H9 (cell line): ENCODE measurements around the gene GDF15. TPM values are rescaled to one million over a fixed set of nuclear protein-coding genes. Genes with fewer than 3 reads are reported as not detected.

Source experiments
- DNase-seq: peaks from one replicate; pipeline ENCODE4 v3.0.0-alpha.2; 2017
- H2AFZ ChIP-seq: one replicate; pipeline ENCODE4 v1.6.1; 2013; ENCODE audit warnings: mild to moderate bottlenecking, low read length, control low read depth, moderate library complexity
- H2AK5ac ChIP-seq: 2 replicates; pipeline ENCODE4 v1.6.1; 2013; ENCODE audit warnings: low read length, control low read depth, mixed read lengths; ENCODE audit not compliant: insufficient read length
- H2BK120ac ChIP-seq: one replicate; pipeline ENCODE4 v1.6.1; 2013; ENCODE audit warnings: low read depth, mild to moderate bottlenecking, low read length, control low read depth, inconsistent platforms; ENCODE audit not compliant: poor library complexity, severe bottlenecking
- H2BK12ac ChIP-seq: 2 replicates; pipeline ENCODE4 v1.6.1; 2013; ENCODE audit warnings: low read length, control low read depth, mixed read lengths, low read depth; ENCODE audit not compliant: insufficient read length
- H2BK15ac ChIP-seq: 2 replicates; pipeline ENCODE4 v1.6.1; 2013; ENCODE audit warnings: low read depth, low read length, control low read depth
- H2BK20ac ChIP-seq: one replicate; pipeline ENCODE4 v1.6.1; 2013; ENCODE audit warnings: low read depth, mild to moderate bottlenecking, low read length, control low read depth, inconsistent platforms; ENCODE audit not compliant: poor library complexity, severe bottlenecking
- H2BK5ac ChIP-seq: 2 replicates; pipeline ENCODE4 v1.6.1; 2013; ENCODE audit warnings: low read length, control low read depth, mixed read lengths; ENCODE audit not compliant: insufficient read length
- H3K14ac ChIP-seq: 2 replicates; pipeline ENCODE4 v1.6.1; 2013; ENCODE audit warnings: low read length, control low read depth; ENCODE audit not compliant: insufficient read depth
- H3K18ac ChIP-seq: 2 replicates; pipeline ENCODE4 v1.6.1; 2013; ENCODE audit warnings: low read depth, mild to moderate bottlenecking, mixed read lengths, low read length, control low read depth; ENCODE audit not compliant: insufficient read length
- H3K23ac ChIP-seq: 2 replicates; pipeline ENCODE4 v1.6.1; 2013; ENCODE audit warnings: low read length, control low read depth, mixed read lengths, low read depth; ENCODE audit not compliant: insufficient read length
- H3K23me2 ChIP-seq: 2 replicates; pipeline ENCODE4 v1.6.1; 2013; ENCODE audit warnings: low read depth, mild to moderate bottlenecking, mixed read lengths, low read length, control low read depth; ENCODE audit not compliant: insufficient read length, poor library complexity, severe bottlenecking
- H3K27ac ChIP-seq: 2 replicates; pipeline ENCODE4 v1.5.1; 2013; ENCODE audit warnings: low read length, control low read depth, mixed read lengths, low read depth; ENCODE audit not compliant: insufficient read length
- H3K27me3 ChIP-seq: 2 replicates; pipeline ENCODE4 v1.6.1; 2013; ENCODE audit warnings: low read length, control low read depth, inconsistent platforms; ENCODE audit not compliant: insufficient read depth
- H3K4ac ChIP-seq: 2 replicates; pipeline ENCODE4 v1.6.1; 2013; ENCODE audit warnings: low read depth, mild to moderate bottlenecking, control low read depth, inconsistent platforms, low read length, moderate library complexity
- H3K4me1 ChIP-seq: 2 replicates; pipeline ENCODE4 v1.6.1; 2013; ENCODE audit warnings: low read length, control low read depth, inconsistent platforms; ENCODE audit not compliant: insufficient read depth
- H3K4me2 ChIP-seq: 2 replicates; pipeline ENCODE4 v1.6.1; 2013; ENCODE audit warnings: low read length, control low read depth, mixed read lengths; ENCODE audit not compliant: insufficient read length, insufficient read depth
- H3K56ac ChIP-seq: 2 replicates; pipeline ENCODE4 v1.6.1; 2013; ENCODE audit warnings: low read depth, mild to moderate bottlenecking, mixed read lengths, low read length, control low read depth; ENCODE audit not compliant: insufficient read length
- H3K79me1 ChIP-seq: 2 replicates; pipeline ENCODE4 v1.6.1; 2013; ENCODE audit warnings: low read depth, mild to moderate bottlenecking, moderate library complexity, low read length, control low read depth, inconsistent platforms; ENCODE audit not compliant: insufficient read depth, poor library complexity, severe bottlenecking
- H3K79me2 ChIP-seq: 2 replicates; pipeline ENCODE4 v1.6.1; 2013; ENCODE audit warnings: low read length, control low read depth, inconsistent platforms; ENCODE audit not compliant: insufficient read depth
- H3K9ac ChIP-seq: 2 replicates; pipeline ENCODE4 v1.6.1; 2013; ENCODE audit warnings: low read length, control low read depth, mixed read lengths; ENCODE audit not compliant: insufficient read length; ENCODE audit errors: extremely low read depth
- H3K9me3 ChIP-seq: one replicate; pipeline ENCODE4 v1.6.1; 2013; ENCODE audit warnings: low read depth, low read length, inconsistent platforms; ENCODE audit not compliant: control insufficient read depth
- H3T11ph ChIP-seq: one replicate; pipeline ENCODE4 v1.6.1; 2013; ENCODE audit warnings: mild to moderate bottlenecking, low read length, control low read depth, inconsistent platforms
- H4K20me1 ChIP-seq: one replicate; pipeline ENCODE4 v1.6.1; 2013; ENCODE audit not compliant: control insufficient read depth, insufficient read length, insufficient read depth
- H4K5ac ChIP-seq: 2 replicates; pipeline ENCODE4 v1.6.1; 2013; ENCODE audit warnings: low read depth, mild to moderate bottlenecking, mixed read lengths, low read length, control low read depth; ENCODE audit not compliant: insufficient read length
- H4K8ac ChIP-seq: replicated peaks from 2 replicates; pipeline ENCODE4 v1.6.1; 2013; ENCODE audit warnings: low read length, control low read depth, mixed read lengths, low read depth; ENCODE audit not compliant: insufficient read length
- H4K91ac ChIP-seq: 2 replicates; pipeline ENCODE4 v1.6.1; 2013; ENCODE audit warnings: low read depth, mild to moderate bottlenecking, moderate library complexity, mixed read lengths, low read length, control low read depth; ENCODE audit not compliant: insufficient read length
- H3K27ac Mint-ChIP-seq, 3 experiments: 2 replicates in 2 of 3; 3 replicates in 1 of 3; pipeline ENCODE4 v1.8.0; 2020 to 2021; ENCODE audit warnings: mixed read lengths in 3 of 3, mild to moderate bottlenecking in 1 of 3, moderate library complexity in 1 of 3
- H3K27me3 Mint-ChIP-seq: 2 replicates; pipeline ENCODE4 v1.8.0; 2021; ENCODE audit warnings: low read depth, mild to moderate bottlenecking, moderate library complexity, mixed read lengths
- H3K36me3 Mint-ChIP-seq, 3 experiments: 2 replicates in 2 of 3; 3 replicates in 1 of 3; pipeline ENCODE4 v1.8.0; 2020 to 2021; ENCODE audit warnings: low read depth in 3 of 3, mixed read lengths in 3 of 3; ENCODE audit not compliant: insufficient read depth in 1 of 3
- H3K4me1 Mint-ChIP-seq, 2 experiments: 2 replicates each; pipeline ENCODE4 v1.8.0; 2020; ENCODE audit warnings: mixed read lengths in 2 of 2
- H3K4me3 Mint-ChIP-seq, 2 experiments: 2 replicates in 1 of 2; 3 replicates in 1 of 2; pipeline ENCODE4 v1.8.0; 2020 to 2021; ENCODE audit warnings: mild to moderate bottlenecking in 2 of 2, mixed read lengths in 2 of 2, moderate library complexity in 1 of 2
- H3K9me3 Mint-ChIP-seq, 2 experiments: 2 replicates in 1 of 2; 3 replicates in 1 of 2; pipeline ENCODE4 v1.8.0; 2020; ENCODE audit warnings: mild to moderate bottlenecking in 2 of 2, mixed read lengths in 2 of 2, moderate library complexity in 1 of 2
- CTCF ChIP-seq: fragments of 200-600 bp; sonication (generic); conservative IDR thresholded peaks from 3 replicates; pipeline ENCODE4 v1.8.0; 2021; ENCODE audit warnings: antibody characterized with exemption, mild to moderate bottlenecking
- WGBS: extraction: QIAGEN DNeasy Blood & Tissue Kit; methylation state at CpG from one replicate; pipeline ENCODE4 v1.1.7; 2013; ENCODE audit warnings: missing lambda C conversion rate, low lambda C conversion rate, mixed read lengths; ENCODE audit not compliant: insufficient read length; ENCODE audit errors: extremely low coverage; 5-methylcytosine and 5-hydroxymethylcytosine counted together
- microRNA-seq: library from miRNA; unstranded; fragments of <30 nt; microRNA quantifications from one replicate; pipeline ENCODE4, GENCODE V29; 2020; ENCODE audit warnings: borderline microRNAs expressed
- total RNA-seq: library from RNA; stranded (reverse); gene quantifications from 2 replicates; pipeline ENCODE4 v1.2.1, GENCODE V29; 2021

Gene GDF15
- total RNA-seq, 1 experiment from 2014 or later = 5.7 TPM

DNA sequence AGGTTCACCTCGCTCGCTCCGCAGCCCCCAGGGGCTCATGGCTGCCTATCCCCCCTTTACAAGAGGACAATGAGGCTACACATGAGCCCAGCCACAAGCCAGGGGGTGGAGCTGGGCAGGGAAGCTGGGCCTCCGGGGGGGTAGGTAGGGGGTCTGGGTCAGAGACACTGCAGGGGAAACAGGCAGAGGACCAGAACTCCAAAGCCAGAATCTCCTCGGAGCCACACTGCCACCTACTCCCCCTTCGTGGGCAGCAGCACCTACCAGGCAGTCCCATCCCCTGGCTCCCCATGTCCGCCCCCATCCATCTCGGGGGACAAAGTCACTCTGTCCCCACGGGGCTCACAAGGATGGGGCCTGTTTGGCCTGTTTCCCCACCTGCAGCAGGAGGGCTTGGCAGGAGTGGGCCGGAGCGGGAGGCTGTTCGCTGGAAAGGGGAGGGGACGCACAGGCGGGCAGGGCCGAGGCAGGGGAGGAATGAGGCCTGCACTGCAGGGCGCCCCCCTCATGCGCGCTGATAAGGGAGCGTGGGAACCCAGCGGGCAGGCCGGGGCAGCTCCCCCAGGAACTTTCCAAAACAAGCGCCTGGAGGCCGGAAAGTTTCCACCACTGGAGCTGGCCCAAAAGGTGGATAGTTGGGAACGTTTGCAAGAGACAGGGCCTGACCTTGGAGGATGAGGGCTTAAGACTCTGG lies 52.5 kb downstream of the GDF15 start:
- no peak overlapping the region for H2BK12ac ChIP-seq
- no peak overlapping the region for H3K27ac ChIP-seq
- no peak overlapping the region for H3K9ac ChIP-seq
- H4K91ac ChIP-seq = no peak overlapping the region
- peaks cover 3% of the 10 kb centered on the region in 2 experiments; a peak in 4 of 5 replicates for H3K9me3 Mint-ChIP-seq
- no peak overlapping the region for H4K5ac ChIP-seq
- peak overlapping the region; percentile 74 to 89 (median 88); a peak in 3 of 7 replicates for H3K27ac Mint-ChIP-seq
- peaks cover 3% of the 10 kb centered on the region for H3K27me3 Mint-ChIP-seq
- no peak overlapping the region for H3K23ac ChIP-seq
- no peaks in the 10 kb centered on the region for H3K79me1 ChIP-seq
- no peak overlapping the region for H2BK15ac ChIP-seq
- H2AFZ ChIP-seq = no peak overlapping the region
- H3T11ph ChIP-seq = no peak overlapping the region
- H3K9me3 ChIP-seq = no peaks in the 10 kb centered on the region
- H4K20me1 ChIP-seq = peaks cover 3% of the 10 kb centered on the region
- peak; percentile 73 for DNase-seq
- H3K4me1 Mint-ChIP-seq = peaks cover 29 to 34% of the 10 kb centered on the region in 2 experiments
- H3K18ac ChIP-seq = no peak overlapping the region
- H3K27me3 ChIP-seq = no peaks in the 10 kb centered on the region
- no peak overlapping the region for H2BK120ac ChIP-seq
- H3K56ac ChIP-seq = no peak overlapping the region
- H2AK5ac ChIP-seq = no peak overlapping the region
- WGBS = no CpG with 5 or more reads among the region's 24 CpGs
- H2BK20ac ChIP-seq = no peak overlapping the region
- H3K4me1 ChIP-seq = peaks cover 7% of the 10 kb centered on the region; the same call in 1 of the 2 replicates
- H3K14ac ChIP-seq = peak overlapping the region; percentile 18; the same call in 1 of the 2 replicates
- no peak for TF ChIP-seq CTCF
- H3K36me3 Mint-ChIP-seq = peaks cover 7 to 30% (median 22%) of the 10 kb centered on the region in 3 experiments
- no peak overlapping the region for H2BK5ac ChIP-seq
- H3K4ac ChIP-seq = no peak overlapping the region
- H3K79me2 ChIP-seq = no peaks in the 10 kb centered on the region
- H4K8ac ChIP-seq = no peak overlapping the region
- H3K23me2 ChIP-seq = peaks cover 10% of the 10 kb centered on the region
- H3K4me2 ChIP-seq = peak overlapping the region; percentile 46
- peak overlapping the region; percentile 60 to 74 for H3K4me3 Mint-ChIP-seq

Small RNA genes within 50 kb of the gene (microRNA-seq; reads per million reads assigned to microRNA genes)
- gene MIR3189 = not detected

Other genes with a start within 250 kb of the GDF15 start
- gene PIK3R2, start 233.0 kb upstream of the GDF15 start, total RNA-seq = 42.8 and 45.1 TPM in 2 replicates
- gene IFI30, start 212.3 kb upstream of the GDF15 start, total RNA-seq = 23.6 and 28.0 TPM in 2 replicates
- 22.4 and 26.4 TPM in 2 replicates for gene MPV17L2, start 192.9 kb upstream of the GDF15 start, total RNA-seq
- gene RAB3A, start 182.1 kb upstream of the GDF15 start, total RNA-seq = 6.8 and 8.5 TPM in 2 replicates
- 1.4 and 1.8 TPM in 2 replicates for gene PDE4C, start 159.7 kb upstream of the GDF15 start, total RNA-seq
- 0.39 and 0.48 TPM in 2 replicates for gene IQCN, start 111.7 kb upstream of the GDF15 start, total RNA-seq
- 103 and 109 TPM in 2 replicates for gene JUND, start 104.5 kb upstream of the GDF15 start, total RNA-seq
- 342 and 344 TPM in 2 replicates for gene LSM4, start 63.1 kb upstream of the GDF15 start, total RNA-seq
- gene PGPEP1, start 45.6 kb upstream of the GDF15 start, total RNA-seq = 61.4 and 64.8 TPM in 2 replicates
- gene LRRC25, start 11.5 kb downstream of the GDF15 start, total RNA-seq = 0.18 TPM in 1 of 2 replicates, not detected in the other
- 46.1 and 50.0 TPM in 2 replicates for gene SSBP4, start 33.2 kb downstream of the GDF15 start, total RNA-seq
- gene ISYNA1, start 52.0 kb downstream of the GDF15 start, total RNA-seq = 241 and 255 TPM in 2 replicates
- gene ELL, start 135.9 kb downstream of the GDF15 start, total RNA-seq = 15.5 and 17.0 TPM in 2 replicates
- 308 and 310 TPM in 2 replicates for gene FKBP8, start 157.4 kb downstream of the GDF15 start, total RNA-seq
- gene KXD1, start 171.7 kb downstream of the GDF15 start, total RNA-seq = 138 and 143 TPM in 2 replicates
- gene UBA52, start 185.7 kb downstream of the GDF15 start, total RNA-seq = 1,265 and 1,276 TPM in 2 replicates
- 72.3 and 79.0 TPM in 2 replicates for gene REX1BD, start 202.6 kb downstream of the GDF15 start, total RNA-seq
- 13.9 and 16.2 TPM in 2 replicates for gene CRLF1, start 220.6 kb downstream of the GDF15 start, total RNA-seq
- gene TMEM59L, start 226.7 kb downstream of the GDF15 start, total RNA-seq = 11.2 and 12.0 TPM in 2 replicates